IMR-90 (cell line): ENCODE results near the gene SLC8A1. TPM values are rescaled to one million over a fixed set of nuclear protein-coding genes. Genes with fewer than 3 reads are reported as not detected.

Experiments
- ATAC-seq: fragments of 200-7000 bp; cut with Tn5 transposase; 2 replicates; pipeline ENCODE4 v1.9.1; 2020; ENCODE audit warnings: low read depth, mild to moderate bottlenecking, moderate library complexity
- BruUV-seq: library from RNA; stranded (reverse); fragments of 400-500 nt; replicated peaks from 2 replicates; lab custom pipeline; 2021; lab: Mats Ljungman, UMichigan
- CTCF ChIA-PET: fragments of 300-600 bp; formaldehyde crosslinking; extraction: SDS; loops from one replicate; lab custom pipeline; 2021; ENCODE audit warnings: antibody characterized with exemption; lab: Yijun Ruan, JAX
- POLR2A ChIA-PET: fragments of 300-600 bp; sonication (Branson Sonifier 250); formaldehyde crosslinking; loops from one replicate; lab custom pipeline; 2022; ENCODE audit warnings: antibody characterized with exemption; ENCODE audit not compliant: unreplicated experiment; lab: Charles Lee
- DNase-seq: peaks from one replicate; pipeline ENCODE4 v3.0.0; 2013
- H2AFZ ChIP-seq: replicated peaks from 2 replicates; pipeline ENCODE3; 2013; ENCODE audit warnings: low read length, mild to moderate bottlenecking; ENCODE audit not compliant: poor library complexity
- H2AK5ac ChIP-seq: 2 replicates; pipeline ENCODE4 v1.6.1; 2013; ENCODE audit warnings: low read depth, low read length, inconsistent platforms
- H2AK9ac ChIP-seq: replicated peaks from 2 replicates; pipeline ENCODE3; 2013; ENCODE audit warnings: mild to moderate bottlenecking, low read depth, low read length, moderate library complexity; ENCODE audit not compliant: poor library complexity
- H2BK120ac ChIP-seq: 2 replicates; pipeline ENCODE4 v1.6.1; 2013; ENCODE audit warnings: low read depth, low read length, inconsistent platforms
- H2BK15ac ChIP-seq: 3 replicates; pipeline ENCODE4 v1.6.1; 2013; ENCODE audit warnings: low read depth, low read length, inconsistent platforms
- H2BK20ac ChIP-seq: 2 replicates; pipeline ENCODE4 v1.6.1; 2013; ENCODE audit warnings: low read depth, mild to moderate bottlenecking, inconsistent platforms, low read length, moderate library complexity
- H2BK5ac ChIP-seq: 2 replicates; pipeline ENCODE4 v1.6.1; 2013; ENCODE audit warnings: mild to moderate bottlenecking, low read depth, low read length, inconsistent platforms; ENCODE audit not compliant: poor library complexity, severe bottlenecking
- H3K14ac ChIP-seq: replicated peaks from 2 replicates; pipeline ENCODE4 v1.6.1; 2013; ENCODE audit warnings: low read depth, low read length, inconsistent platforms
- H3K18ac ChIP-seq: 2 replicates; pipeline ENCODE4 v1.6.1; 2013; ENCODE audit warnings: low read depth, low read length, control low read depth
- H3K23ac ChIP-seq: 2 replicates; pipeline ENCODE4 v1.6.1; 2013; ENCODE audit warnings: low read depth, low read length, inconsistent platforms
- H3K27ac ChIP-seq: 2 replicates; pipeline ENCODE4 v1.5.1; 2013; ENCODE audit warnings: mild to moderate bottlenecking, control low read depth, low read length; ENCODE audit not compliant: insufficient read depth
- H3K27me3 ChIP-seq: 2 replicates; pipeline ENCODE4 v1.6.1; 2013; ENCODE audit warnings: low read length; ENCODE audit not compliant: control insufficient read depth, insufficient read depth
- H3K36me3 ChIP-seq: 2 replicates; pipeline ENCODE4 v1.6.1; 2013; ENCODE audit warnings: low read length, mixed read lengths; ENCODE audit not compliant: control insufficient read depth, insufficient read depth
- H3K4ac ChIP-seq: 2 replicates; pipeline ENCODE4 v1.6.1; 2013; ENCODE audit warnings: low read depth, low read length, inconsistent platforms
- H3K4me1 ChIP-seq: 2 replicates; pipeline ENCODE4 v1.6.1; 2013; ENCODE audit warnings: low read length, mixed read lengths; ENCODE audit not compliant: control insufficient read depth, insufficient read depth
- H3K4me2 ChIP-seq: 2 replicates; pipeline ENCODE4 v1.6.1; 2013; ENCODE audit warnings: low read depth, mild to moderate bottlenecking, control low read depth, low read length, moderate library complexity
- H3K4me3 ChIP-seq: 2 replicates; pipeline ENCODE4 v1.5.1; 2013; ENCODE audit warnings: low read depth, mild to moderate bottlenecking, control low read depth, low read length, moderate library complexity; ENCODE audit not compliant: insufficient read depth
- H3K56ac ChIP-seq: 2 replicates; pipeline ENCODE4 v1.6.1; 2013; ENCODE audit warnings: low read length, inconsistent platforms; ENCODE audit not compliant: insufficient read depth; ENCODE audit errors: extremely low read depth
- H3K79me1 ChIP-seq, 2 experiments: 2 replicates each; pipeline ENCODE4 v1.6.1; 2013; ENCODE audit warnings: low read length in 2 of 2, inconsistent platforms in 1 of 2, low read depth in 1 of 2
- H3K9ac ChIP-seq: 2 replicates; pipeline ENCODE4 v1.6.1; 2013; ENCODE audit warnings: low read depth, low read length, control low read depth
- H3K9me1 ChIP-seq: 2 replicates; pipeline ENCODE4 v1.6.1; 2013; ENCODE audit warnings: low read length, inconsistent platforms; ENCODE audit not compliant: insufficient read depth
- H3K9me3 ChIP-seq: 2 replicates; pipeline ENCODE4 v1.6.1; 2013; ENCODE audit warnings: low read length; ENCODE audit not compliant: control insufficient read depth, insufficient read depth
- H4K20me1 ChIP-seq: 2 replicates; pipeline ENCODE4 v1.6.1; 2013; ENCODE audit warnings: low read length, inconsistent platforms; ENCODE audit not compliant: insufficient read depth
- H4K5ac ChIP-seq: 2 replicates; pipeline ENCODE4 v1.6.1; 2013; ENCODE audit warnings: mild to moderate bottlenecking, low read depth, low read length, control low read depth
- H4K8ac ChIP-seq, 2 experiments: 2 replicates each; pipeline ENCODE4 v1.6.1; 2013; ENCODE audit warnings: low read depth in 2 of 2, low read length in 2 of 2, control low read depth in 1 of 2, inconsistent platforms in 1 of 2
- H4K91ac ChIP-seq: 2 replicates; pipeline ENCODE4 v1.6.1; 2013; ENCODE audit warnings: low read depth, low read length, inconsistent platforms; ENCODE audit not compliant: insufficient read depth
- BHLHE40 ChIP-seq: fragments of 150-350 bp; IDR thresholded peaks from 2 replicates; pipeline ENCODE4 v1.6.1; 2016; ENCODE audit warnings: mild to moderate bottlenecking, low read depth, low read length
- CEBPB ChIP-seq: IDR thresholded peaks from 2 replicates; pipeline ENCODE4 v1.6.1; 2012; ENCODE audit warnings: low read depth, low read length, improper control_type of control experiment
- CHD1 ChIP-seq: IDR thresholded peaks from 2 replicates; pipeline ENCODE4 v1.6.1; 2012; ENCODE audit warnings: low read depth, low read length, improper control_type of control experiment
- FOS ChIP-seq: fragments of 150-350 bp; IDR thresholded peaks from 2 replicates; pipeline ENCODE4 v1.6.1; 2016; ENCODE audit warnings: low read depth, low read length
- MAFK ChIP-seq: IDR thresholded peaks from 2 replicates; pipeline ENCODE4 v1.6.1; 2012; ENCODE audit warnings: low read depth, low read length, improper control_type of control experiment
- MAZ ChIP-seq: IDR thresholded peaks from 2 replicates; pipeline ENCODE4 v1.6.1; 2012; ENCODE audit warnings: low read depth, mild to moderate bottlenecking, low read length, improper control_type of control experiment, moderate library complexity, borderline replicate concordance
- MXI1 ChIP-seq: IDR thresholded peaks from 2 replicates; pipeline ENCODE4 v1.6.1; 2012; ENCODE audit warnings: low read depth, mild to moderate bottlenecking, low read length, moderate library complexity, borderline replicate concordance
- NFE2L2 ChIP-seq: fragments of 150-350 bp; IDR thresholded peaks from 2 replicates; pipeline ENCODE4 v1.6.1; 2016; ENCODE audit warnings: low read depth, mild to moderate bottlenecking, low read length
- POLR2A ChIP-seq: IDR thresholded peaks from 2 replicates; pipeline ENCODE4 v1.6.1; 2012; ENCODE audit warnings: mild to moderate bottlenecking, low read depth, low read length
- RAD21 ChIP-seq: IDR thresholded peaks from 2 replicates; pipeline ENCODE4 v1.6.1; 2012; ENCODE audit warnings: low read length, improper control_type of control experiment
- RCOR1 ChIP-seq: IDR thresholded peaks from 2 replicates; pipeline ENCODE4 v1.6.1; 2012; ENCODE audit warnings: mild to moderate bottlenecking, low read length, improper control_type of control experiment; ENCODE audit not compliant: insufficient replicate concordance
- RFX5 ChIP-seq: IDR thresholded peaks from 2 replicates; pipeline ENCODE4 v1.8.0; 2012; ENCODE audit warnings: low read depth, mild to moderate bottlenecking, low read length, moderate library complexity
- SMC3 ChIP-seq: fragments of 150-350 bp; IDR thresholded peaks from 2 replicates; pipeline ENCODE4 v1.6.1; 2016; ENCODE audit warnings: low read depth, mild to moderate bottlenecking, antibody characterized with exemption, low read length, moderate library complexity
- WGBS, 2 experiments: methylation state at CpG; one replicate each; pipeline versions ENCODE4 v1.1.5 to v1.1.7; 2013; ENCODE audit warnings: missing lambda C conversion rate in 2 of 2; ENCODE audit not compliant: insufficient read length in 1 of 2; ENCODE audit errors: extremely low coverage in 2 of 2; 5-methylcytosine and 5-hydroxymethylcytosine counted together
- dilution Hi-C: fragments of 300-500 bp; cut with HindIII; formaldehyde crosslinking; loops from one replicate; pipeline ENCODE4 v1.14.3; 2018; ENCODE audit warnings: low sequenced_read_pairs; ENCODE audit not compliant: unreplicated experiment
- in situ Hi-C: fragments of 300-500 bp; cut with MboI; formaldehyde crosslinking; loops from 3 replicates; pipeline ENCODE4 v1.14.3; 2019; ENCODE audit warnings: low sequenced_read_pairs, inconsistent platforms, mixed read lengths
- intact Hi-C: fragments of 100-400 bp; cut with micrococcal nuclease; formaldehyde crosslinking; loops from 2 replicates; pipeline ENCODE4 v1.10.0; 2022
- polyA plus RNA-seq, 3 experiments: library from polyadenylated mRNA; depleted of rRNA; stranded (reverse); fragments of >200 nt; gene quantifications; 2 replicates each; pipeline ENCODE4 v1.2.3, GENCODE V29; 2012; ENCODE audit warnings: low replicate concordance in 1 of 3
- total RNA-seq: library from RNA; depleted of rRNA; stranded (reverse); fragments of >200 nt; gene quantifications from 2 replicates; pipeline ENCODE4 v1.2.3, GENCODE V29; 2012
- TF ChIP-seq, protein P1 (sequence below): fragments of 150-350 bp; IDR thresholded peaks from 2 replicates; pipeline ENCODE4 v1.6.1; 2016; ENCODE audit warnings: low read depth, mild to moderate bottlenecking, low read length, moderate library complexity, borderline replicate concordance
- TF ChIP-seq, protein P2 (sequence below): conservative IDR thresholded peaks from 2 replicates; pipeline ENCODE4 v1.5.1; 2012; ENCODE audit warnings: mild to moderate bottlenecking, low read depth, low read length, improper control_type of control experiment
- TF ChIP-seq, protein P3 (sequence below): fragments of 150-350 bp; IDR thresholded peaks from 2 replicates; pipeline ENCODE4 v1.6.1; 2017; ENCODE audit warnings: mild to moderate bottlenecking, antibody characterized with exemption, low read length, low read depth

SLC8A1 gene
- total and polyA plus RNA-seq, 2 of the 4 experiments (the other 2 are of a cell fraction): 7.7 to 57.0 TPM

DNA sequence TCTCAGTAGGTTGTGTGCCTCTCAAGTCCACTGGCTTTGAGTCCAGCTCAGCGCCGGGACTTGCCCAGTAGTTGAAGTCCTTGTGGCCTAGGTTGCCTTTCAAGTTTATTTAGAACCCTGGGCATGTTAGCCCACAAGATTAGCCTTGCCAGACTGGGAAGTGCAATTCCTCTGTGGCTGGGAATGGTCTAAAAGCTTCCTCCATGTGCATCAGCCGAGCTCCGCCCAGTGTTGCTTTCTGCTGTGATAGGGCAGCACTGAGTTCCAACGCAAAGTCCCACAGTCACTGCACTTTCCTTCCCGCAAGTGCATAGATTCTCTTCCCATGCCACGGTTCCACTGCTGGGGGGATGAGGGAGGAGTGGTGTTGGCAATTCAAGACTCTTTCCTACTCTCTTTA lies 364.0 kb downstream of the SLC8A1 start:
- POLR2A ChIA-PET: no interaction called here

More for the DNA sequence above, 364.0 kb downstream of the SLC8A1 start:
- Histone ChIP-seq H3K4me3 (no peak overlapping the region), H2AK9ac (no peak overlapping the region), H2BK120ac (peak overlapping the region; percentile 19; the same call in 1 of the 2 replicates), H3K14ac (peak overlapping the region; percentile 3; the same call in 1 of the 2 replicates), H4K5ac (peak overlapping the region; percentile 74), H3K27me3 (no peaks in the 10 kb centered on the region), H3K56ac (no peak overlapping the region), H3K18ac (peak overlapping the region; percentile 48; the same call in 1 of the 2 replicates), H2BK15ac (peak overlapping the region; percentile 58; the same call in 2 of the 3 replicates), H3K9me3 (no peaks in the 10 kb centered on the region), H3K9me1 (no peaks in the 10 kb centered on the region), H2AK5ac (no peak overlapping the region; the same call in 1 of the 2 replicates), H3K36me3 (no peaks in the 10 kb centered on the region), H3K4me1 (peaks cover 2% of the 10 kb centered on the region), H2AFZ (peak overlapping the region; percentile 13), H3K27ac (no peak overlapping the region), H3K9ac (no peak overlapping the region), H3K79me1 (no peaks in the 10 kb centered on the region), H3K23ac (no peak overlapping the region), H2BK20ac (peak overlapping the region; percentile 1; the same call in 1 of the 2 replicates), H4K20me1 (no peaks in the 10 kb centered on the region), H4K91ac (peak overlapping the region; percentile 51; the same call in 1 of the 2 replicates), H3K4me2 (no peak overlapping the region), H2BK5ac (peak overlapping the region; percentile 27), H3K4ac (no peak overlapping the region; the same call in 1 of the 2 replicates), H4K8ac (peak overlapping the region in 1 of 2 experiments; percentile 24; a peak in 2 of 4 replicates)
- no CpG with 5 or more reads among the region's 7 CpGs for WGBS, 2 experiments
- ATAC-seq (no peak), DNase-seq (no peak)
- dilution Hi-C loops: no loop called here
- in situ Hi-C loops: no loop called here
- BruUV-seq: no TSS peak
- TF ChIP-seq, protein P1, sequence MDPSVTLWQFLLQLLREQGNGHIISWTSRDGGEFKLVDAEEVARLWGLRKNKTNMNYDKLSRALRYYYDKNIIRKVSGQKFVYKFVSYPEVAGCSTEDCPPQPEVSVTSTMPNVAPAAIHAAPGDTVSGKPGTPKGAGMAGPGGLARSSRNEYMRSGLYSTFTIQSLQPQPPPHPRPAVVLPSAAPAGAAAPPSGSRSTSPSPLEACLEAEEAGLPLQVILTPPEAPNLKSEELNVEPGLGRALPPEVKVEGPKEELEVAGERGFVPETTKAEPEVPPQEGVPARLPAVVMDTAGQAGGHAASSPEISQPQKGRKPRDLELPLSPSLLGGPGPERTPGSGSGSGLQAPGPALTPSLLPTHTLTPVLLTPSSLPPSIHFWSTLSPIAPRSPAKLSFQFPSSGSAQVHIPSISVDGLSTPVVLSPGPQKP: no peak
- TF ChIP-seq BHLHE40 (no peak), FOS (no peak), MAFK (no peak), POLR2A (no peak), CHD1 (no peak), MAZ (no peak), RFX5 (no peak), CEBPB (no peak), NFE2L2 (no peak), RAD21 (no peak), MXI1 (no peak), SMC3 (no peak), RCOR1 (no peak)
- TF ChIP-seq, protein P2, sequence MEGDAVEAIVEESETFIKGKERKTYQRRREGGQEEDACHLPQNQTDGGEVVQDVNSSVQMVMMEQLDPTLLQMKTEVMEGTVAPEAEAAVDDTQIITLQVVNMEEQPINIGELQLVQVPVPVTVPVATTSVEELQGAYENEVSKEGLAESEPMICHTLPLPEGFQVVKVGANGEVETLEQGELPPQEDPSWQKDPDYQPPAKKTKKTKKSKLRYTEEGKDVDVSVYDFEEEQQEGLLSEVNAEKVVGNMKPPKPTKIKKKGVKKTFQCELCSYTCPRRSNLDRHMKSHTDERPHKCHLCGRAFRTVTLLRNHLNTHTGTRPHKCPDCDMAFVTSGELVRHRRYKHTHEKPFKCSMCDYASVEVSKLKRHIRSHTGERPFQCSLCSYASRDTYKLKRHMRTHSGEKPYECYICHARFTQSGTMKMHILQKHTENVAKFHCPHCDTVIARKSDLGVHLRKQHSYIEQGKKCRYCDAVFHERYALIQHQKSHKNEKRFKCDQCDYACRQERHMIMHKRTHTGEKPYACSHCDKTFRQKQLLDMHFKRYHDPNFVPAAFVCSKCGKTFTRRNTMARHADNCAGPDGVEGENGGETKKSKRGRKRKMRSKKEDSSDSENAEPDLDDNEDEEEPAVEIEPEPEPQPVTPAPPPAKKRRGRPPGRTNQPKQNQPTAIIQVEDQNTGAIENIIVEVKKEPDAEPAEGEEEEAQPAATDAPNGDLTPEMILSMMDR: no peak
- TF ChIP-seq, protein P3, sequence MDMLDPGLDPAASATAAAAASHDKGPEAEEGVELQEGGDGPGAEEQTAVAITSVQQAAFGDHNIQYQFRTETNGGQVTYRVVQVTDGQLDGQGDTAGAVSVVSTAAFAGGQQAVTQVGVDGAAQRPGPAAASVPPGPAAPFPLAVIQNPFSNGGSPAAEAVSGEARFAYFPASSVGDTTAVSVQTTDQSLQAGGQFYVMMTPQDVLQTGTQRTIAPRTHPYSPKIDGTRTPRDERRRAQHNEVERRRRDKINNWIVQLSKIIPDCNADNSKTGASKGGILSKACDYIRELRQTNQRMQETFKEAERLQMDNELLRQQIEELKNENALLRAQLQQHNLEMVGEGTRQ: no peak
- CTCF ChIA-PET: interaction anchor here (1.3 kb wide), 1 partner anchor 54 kb away, joined by 3 read pairs; no protein-coding TSS in a partner anchor
- intact Hi-C loops: no loop called here
